IMR-90 (cell line): ENCODE measurements around the gene COL18A1. TPM values are rescaled to one million over a fixed set of nuclear protein-coding genes. Genes with fewer than 3 reads are reported as not detected.

Experiments used
- ATAC-seq: fragments of 200-7000 bp; cut with Tn5 transposase; 2 replicates; pipeline ENCODE4 v1.9.1; 2020; ENCODE audit warnings: low read depth, mild to moderate bottlenecking, moderate library complexity
- BruUV-seq: library from RNA; stranded (reverse); fragments of 400-500 nt; replicated peaks from 2 replicates; lab custom pipeline; 2021; lab: Mats Ljungman, UMichigan
- CTCF ChIA-PET: fragments of 300-600 bp; formaldehyde crosslinking; extraction: SDS; loops from one replicate; lab custom pipeline; 2021; ENCODE audit warnings: antibody characterized with exemption; lab: Yijun Ruan, JAX
- POLR2A ChIA-PET: fragments of 300-600 bp; sonication (Branson Sonifier 250); formaldehyde crosslinking; loops from one replicate; lab custom pipeline; 2022; ENCODE audit warnings: antibody characterized with exemption; ENCODE audit not compliant: unreplicated experiment; lab: Charles Lee
- DNase-seq: peaks from one replicate; pipeline ENCODE4 v3.0.0; 2013
- H2AFZ ChIP-seq: replicated peaks from 2 replicates; pipeline ENCODE3; 2013; ENCODE audit warnings: low read length, mild to moderate bottlenecking; ENCODE audit not compliant: poor library complexity
- H2AK5ac ChIP-seq: 2 replicates; pipeline ENCODE4 v1.6.1; 2013; ENCODE audit warnings: low read depth, low read length, inconsistent platforms
- H2AK9ac ChIP-seq: replicated peaks from 2 replicates; pipeline ENCODE3; 2013; ENCODE audit warnings: mild to moderate bottlenecking, low read depth, low read length, moderate library complexity; ENCODE audit not compliant: poor library complexity
- H2BK120ac ChIP-seq: 2 replicates; pipeline ENCODE4 v1.6.1; 2013; ENCODE audit warnings: low read depth, low read length, inconsistent platforms
- H2BK15ac ChIP-seq: 3 replicates; pipeline ENCODE4 v1.6.1; 2013; ENCODE audit warnings: low read depth, low read length, inconsistent platforms
- H2BK20ac ChIP-seq: 2 replicates; pipeline ENCODE4 v1.6.1; 2013; ENCODE audit warnings: low read depth, mild to moderate bottlenecking, inconsistent platforms, low read length, moderate library complexity
- H2BK5ac ChIP-seq: 2 replicates; pipeline ENCODE4 v1.6.1; 2013; ENCODE audit warnings: mild to moderate bottlenecking, low read depth, low read length, inconsistent platforms; ENCODE audit not compliant: poor library complexity, severe bottlenecking
- H3K14ac ChIP-seq: replicated peaks from 2 replicates; pipeline ENCODE4 v1.6.1; 2013; ENCODE audit warnings: low read depth, low read length, inconsistent platforms
- H3K18ac ChIP-seq: 2 replicates; pipeline ENCODE4 v1.6.1; 2013; ENCODE audit warnings: low read depth, low read length, control low read depth
- H3K23ac ChIP-seq: 2 replicates; pipeline ENCODE4 v1.6.1; 2013; ENCODE audit warnings: low read depth, low read length, inconsistent platforms
- H3K27ac ChIP-seq: 2 replicates; pipeline ENCODE4 v1.5.1; 2013; ENCODE audit warnings: mild to moderate bottlenecking, control low read depth, low read length; ENCODE audit not compliant: insufficient read depth
- H3K27me3 ChIP-seq: 2 replicates; pipeline ENCODE4 v1.6.1; 2013; ENCODE audit warnings: low read length; ENCODE audit not compliant: control insufficient read depth, insufficient read depth
- H3K36me3 ChIP-seq: 2 replicates; pipeline ENCODE4 v1.6.1; 2013; ENCODE audit warnings: low read length, mixed read lengths; ENCODE audit not compliant: control insufficient read depth, insufficient read depth
- H3K4ac ChIP-seq: 2 replicates; pipeline ENCODE4 v1.6.1; 2013; ENCODE audit warnings: low read depth, low read length, inconsistent platforms
- H3K4me1 ChIP-seq: 2 replicates; pipeline ENCODE4 v1.6.1; 2013; ENCODE audit warnings: low read length, mixed read lengths; ENCODE audit not compliant: control insufficient read depth, insufficient read depth
- H3K4me2 ChIP-seq: 2 replicates; pipeline ENCODE4 v1.6.1; 2013; ENCODE audit warnings: low read depth, mild to moderate bottlenecking, control low read depth, low read length, moderate library complexity
- H3K4me3 ChIP-seq: 2 replicates; pipeline ENCODE4 v1.5.1; 2013; ENCODE audit warnings: low read depth, mild to moderate bottlenecking, control low read depth, low read length, moderate library complexity; ENCODE audit not compliant: insufficient read depth
- H3K56ac ChIP-seq: 2 replicates; pipeline ENCODE4 v1.6.1; 2013; ENCODE audit warnings: low read length, inconsistent platforms; ENCODE audit not compliant: insufficient read depth; ENCODE audit errors: extremely low read depth
- H3K79me1 ChIP-seq, 2 experiments: 2 replicates each; pipeline ENCODE4 v1.6.1; 2013; ENCODE audit warnings: low read length in 2 of 2, inconsistent platforms in 1 of 2, low read depth in 1 of 2
- H3K9ac ChIP-seq: 2 replicates; pipeline ENCODE4 v1.6.1; 2013; ENCODE audit warnings: low read depth, low read length, control low read depth
- H3K9me1 ChIP-seq: 2 replicates; pipeline ENCODE4 v1.6.1; 2013; ENCODE audit warnings: low read length, inconsistent platforms; ENCODE audit not compliant: insufficient read depth
- H3K9me3 ChIP-seq: 2 replicates; pipeline ENCODE4 v1.6.1; 2013; ENCODE audit warnings: low read length; ENCODE audit not compliant: control insufficient read depth, insufficient read depth
- H4K20me1 ChIP-seq: 2 replicates; pipeline ENCODE4 v1.6.1; 2013; ENCODE audit warnings: low read length, inconsistent platforms; ENCODE audit not compliant: insufficient read depth
- H4K5ac ChIP-seq: 2 replicates; pipeline ENCODE4 v1.6.1; 2013; ENCODE audit warnings: mild to moderate bottlenecking, low read depth, low read length, control low read depth
- H4K8ac ChIP-seq, 2 experiments: 2 replicates each; pipeline ENCODE4 v1.6.1; 2013; ENCODE audit warnings: low read depth in 2 of 2, low read length in 2 of 2, control low read depth in 1 of 2, inconsistent platforms in 1 of 2
- H4K91ac ChIP-seq: 2 replicates; pipeline ENCODE4 v1.6.1; 2013; ENCODE audit warnings: low read depth, low read length, inconsistent platforms; ENCODE audit not compliant: insufficient read depth
- BHLHE40 ChIP-seq: fragments of 150-350 bp; IDR thresholded peaks from 2 replicates; pipeline ENCODE4 v1.6.1; 2016; ENCODE audit warnings: mild to moderate bottlenecking, low read depth, low read length
- RFX5 ChIP-seq: IDR thresholded peaks from 2 replicates; pipeline ENCODE4 v1.8.0; 2012; ENCODE audit warnings: low read depth, mild to moderate bottlenecking, low read length, moderate library complexity
- WGBS, 2 experiments: methylation state at CpG; one replicate each; pipeline versions ENCODE4 v1.1.5 to v1.1.7; 2013; ENCODE audit warnings: missing lambda C conversion rate in 2 of 2; ENCODE audit not compliant: insufficient read length in 1 of 2; ENCODE audit errors: extremely low coverage in 2 of 2; 5-methylcytosine and 5-hydroxymethylcytosine counted together
- dilution Hi-C: fragments of 300-500 bp; cut with HindIII; formaldehyde crosslinking; loops from one replicate; pipeline ENCODE4 v1.14.3; 2018; ENCODE audit warnings: low sequenced_read_pairs; ENCODE audit not compliant: unreplicated experiment
- in situ Hi-C: fragments of 300-500 bp; cut with MboI; formaldehyde crosslinking; loops from 3 replicates; pipeline ENCODE4 v1.14.3; 2019; ENCODE audit warnings: low sequenced_read_pairs, inconsistent platforms, mixed read lengths
- intact Hi-C: fragments of 100-400 bp; cut with micrococcal nuclease; formaldehyde crosslinking; loops from 2 replicates; pipeline ENCODE4 v1.10.0; 2022
- polyA plus RNA-seq, 3 experiments: library from polyadenylated mRNA; depleted of rRNA; stranded (reverse); fragments of >200 nt; gene quantifications; 2 replicates each; pipeline ENCODE4 v1.2.3, GENCODE V29; 2012; ENCODE audit warnings: low replicate concordance in 1 of 3
- total RNA-seq: library from RNA; depleted of rRNA; stranded (reverse); fragments of >200 nt; gene quantifications from 2 replicates; pipeline ENCODE4 v1.2.3, GENCODE V29; 2012

The COL18A1 gene
- total and polyA plus RNA-seq, 2 of the 4 experiments (the other 2 are of a cell fraction): 4.3 to 46.7 TPM

DNA sequence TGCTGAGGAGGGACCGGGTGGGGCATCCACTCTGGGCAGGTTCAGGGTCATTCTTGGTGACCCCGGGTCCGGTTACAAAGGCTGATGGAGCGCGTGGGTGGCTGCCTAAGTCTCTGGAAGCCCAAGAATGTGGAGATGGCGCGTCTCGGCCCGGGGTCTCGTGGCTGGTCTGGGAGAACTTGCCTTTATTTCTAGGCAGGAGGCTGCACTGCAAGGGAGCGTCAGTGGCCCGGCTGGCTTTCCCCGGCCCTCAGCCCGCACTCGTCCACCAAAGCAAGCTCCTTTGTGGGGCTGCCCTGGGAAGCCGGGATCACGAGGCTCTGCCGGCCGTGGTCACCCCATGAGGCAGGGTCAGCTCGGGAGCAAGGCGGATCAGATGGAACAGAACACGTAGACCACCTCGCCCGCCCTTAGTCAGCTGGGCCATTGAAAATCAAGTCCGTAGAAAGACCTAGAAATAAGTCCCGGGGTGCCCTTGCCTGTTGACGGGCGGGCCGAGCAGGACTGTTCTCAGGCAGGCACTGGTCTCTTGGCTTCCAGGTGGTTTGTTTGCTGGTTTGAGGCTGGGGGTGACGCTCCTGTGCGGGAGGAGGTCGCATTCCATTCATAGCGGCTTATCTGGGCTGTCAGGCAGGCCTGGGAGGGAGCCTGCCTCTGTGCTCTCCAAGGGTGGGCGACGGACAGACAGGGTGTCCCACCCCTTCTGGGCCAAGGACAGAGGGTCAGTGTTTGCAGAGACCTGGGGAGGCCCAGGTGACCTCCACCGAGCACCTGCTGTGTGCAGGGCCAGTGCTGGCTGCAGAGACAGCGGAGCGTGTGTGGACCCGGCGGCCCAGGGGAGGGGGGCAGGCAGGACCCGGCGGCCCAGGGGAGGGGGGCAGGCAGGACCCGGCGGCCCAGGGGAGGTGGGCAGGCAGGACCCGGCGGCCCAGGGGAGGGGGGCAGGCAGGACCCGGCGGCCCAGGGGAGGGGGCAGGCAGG, 25.8 kb downstream of the COL18A1 start:
- no TSS peak for BruUV-seq
- Histone ChIP-seq H4K91ac (peak overlapping the region; percentile 70), H2AK5ac (peak overlapping the region; percentile 59), H3K36me3 (peaks cover 3% of the 10 kb centered on the region; the same call in 1 of the 2 replicates), H2BK120ac (peak overlapping the region; percentile 71), H3K79me1 (peaks cover 25 to 86% of the 10 kb centered on the region in 2 experiments; a peak in 3 of 4 replicates), H2AK9ac (peak overlapping the region; percentile 76), H3K9ac (no peak overlapping the region), H2BK20ac (peak overlapping the region; percentile 54; the same call in 1 of the 2 replicates), H4K5ac (peak overlapping the region; percentile 21; the same call in 1 of the 2 replicates), H3K27me3 (no peaks in the 10 kb centered on the region), H3K4me3 (no peak overlapping the region), H2BK15ac (peak overlapping the region; percentile 53; the same call in 2 of the 3 replicates), H3K14ac (no peak overlapping the region; the same call in 1 of the 2 replicates), H4K20me1 (peaks cover 50% of the 10 kb centered on the region), H3K27ac (peak overlapping the region; percentile 0; the same call in 1 of the 2 replicates), H3K9me3 (no peaks in the 10 kb centered on the region), H3K4ac (peak overlapping the region; percentile 55), H4K8ac (peak overlapping the region; percentile 31 to 55; a peak in 2 of 4 replicates), H3K4me1 (peaks cover 43% of the 10 kb centered on the region), H3K56ac (no peak overlapping the region), H3K9me1 (peaks cover 26% of the 10 kb centered on the region), H3K18ac (0 out of 2 replicates have a peak overlapping the region, but pooled peaks have one; percentile 18), H2BK5ac (peak overlapping the region; percentile 27), H3K4me2 (no peak overlapping the region), H2AFZ (peak overlapping the region; percentile 26), H3K23ac (no peak overlapping the region)
- peak; percentile 8 for ATAC-seq
- intact Hi-C loops (no loop called here), in situ Hi-C loops (no loop called here), dilution Hi-C loops (no loop called here)
- no peak for TF ChIP-seq RFX5
- peak; percentile 60; the same call in 1 of the 2 replicates for TF ChIP-seq BHLHE40
- 58% methylated on average over 23 of the region's 48 CpGs; no CpG with 5 or more reads in 1 of the 2 experiments for WGBS, 2 experiments
- CTCF ChIA-PET: interaction anchor here (0.6 kb wide), 1 partner anchor 610 kb away, joined by 10 read pairs; no protein-coding TSS in a partner anchor
- POLR2A ChIA-PET: no interaction called here
- peak; percentile 65 for DNase-seq
